Endothelial cell of umbilical vein (primary cell): ENCODE results near the gene DUSP8.

Source experiments
- EZH2 ChIP-seq: IDR thresholded peaks from 2 replicates; pipeline ENCODE4 v1.6.1; 2012; ENCODE audit warnings: borderline replicate concordance, low read depth, mild to moderate bottlenecking, moderate library complexity, low read length, inconsistent platforms; ENCODE audit not compliant: severe bottlenecking
- TF ChIP-seq, protein P1 (sequence below), 2 donors: IDR thresholded peaks; 1 replicate in 1 of 2; 2 replicates in 1 of 2; pipeline ENCODE4 v1.5.1; 2011; ENCODE audit warnings: low read length in 2 of 2, mild to moderate bottlenecking in 2 of 2, moderate library complexity in 2 of 2, control low read depth in 1 of 2, inconsistent platforms in 1 of 2, low read depth in 1 of 2; ENCODE audit not compliant: insufficient read depth in 1 of 2; ENCODE audit errors: extremely low read depth in 1 of 2

DNA sequence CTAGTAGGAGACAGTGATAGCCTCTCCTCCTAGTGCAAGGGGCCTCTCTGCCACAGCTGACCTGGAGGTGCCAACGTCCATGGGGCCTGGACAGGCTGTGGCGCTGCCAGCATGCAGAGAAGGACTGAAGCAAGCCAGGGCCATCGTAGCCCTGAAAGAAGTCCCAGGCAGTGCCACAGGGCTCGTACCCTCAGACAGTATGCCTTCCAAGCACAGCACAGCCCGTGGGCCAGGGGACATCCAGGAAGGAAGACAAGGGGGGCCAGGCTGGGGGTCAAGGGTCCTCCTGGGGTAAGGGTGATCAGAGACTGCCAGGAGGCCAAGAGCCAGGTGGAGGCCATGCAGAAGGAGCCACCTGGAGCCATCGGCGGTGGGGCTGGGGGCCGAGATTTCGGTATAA lies 65.1 kb downstream of the DUSP8 start:
- TF ChIP-seq, protein P1, sequence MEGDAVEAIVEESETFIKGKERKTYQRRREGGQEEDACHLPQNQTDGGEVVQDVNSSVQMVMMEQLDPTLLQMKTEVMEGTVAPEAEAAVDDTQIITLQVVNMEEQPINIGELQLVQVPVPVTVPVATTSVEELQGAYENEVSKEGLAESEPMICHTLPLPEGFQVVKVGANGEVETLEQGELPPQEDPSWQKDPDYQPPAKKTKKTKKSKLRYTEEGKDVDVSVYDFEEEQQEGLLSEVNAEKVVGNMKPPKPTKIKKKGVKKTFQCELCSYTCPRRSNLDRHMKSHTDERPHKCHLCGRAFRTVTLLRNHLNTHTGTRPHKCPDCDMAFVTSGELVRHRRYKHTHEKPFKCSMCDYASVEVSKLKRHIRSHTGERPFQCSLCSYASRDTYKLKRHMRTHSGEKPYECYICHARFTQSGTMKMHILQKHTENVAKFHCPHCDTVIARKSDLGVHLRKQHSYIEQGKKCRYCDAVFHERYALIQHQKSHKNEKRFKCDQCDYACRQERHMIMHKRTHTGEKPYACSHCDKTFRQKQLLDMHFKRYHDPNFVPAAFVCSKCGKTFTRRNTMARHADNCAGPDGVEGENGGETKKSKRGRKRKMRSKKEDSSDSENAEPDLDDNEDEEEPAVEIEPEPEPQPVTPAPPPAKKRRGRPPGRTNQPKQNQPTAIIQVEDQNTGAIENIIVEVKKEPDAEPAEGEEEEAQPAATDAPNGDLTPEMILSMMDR (IDR thresholded peaks at IDR 0.05; ENCODE audit: extremely low read depth in 1 of 2, insufficient read depth in 1 of 2, low read depth in 1 of 2, low read length in 2 of 2): no peak
- TF ChIP-seq EZH2: no peak
